HG03135 (cell line): Measurements from ENCODE around the gene SMARCD3.

Experiments
- ATAC-seq: cut with Tn5 transposase; IDR thresholded peaks from one replicate; pipeline ENCODE4 v1.9.1; 2021; ENCODE audit warnings: mild to moderate bottlenecking, moderate library complexity; ENCODE audit not compliant: unreplicated experiment

Gene SMARCD3

DNA sequence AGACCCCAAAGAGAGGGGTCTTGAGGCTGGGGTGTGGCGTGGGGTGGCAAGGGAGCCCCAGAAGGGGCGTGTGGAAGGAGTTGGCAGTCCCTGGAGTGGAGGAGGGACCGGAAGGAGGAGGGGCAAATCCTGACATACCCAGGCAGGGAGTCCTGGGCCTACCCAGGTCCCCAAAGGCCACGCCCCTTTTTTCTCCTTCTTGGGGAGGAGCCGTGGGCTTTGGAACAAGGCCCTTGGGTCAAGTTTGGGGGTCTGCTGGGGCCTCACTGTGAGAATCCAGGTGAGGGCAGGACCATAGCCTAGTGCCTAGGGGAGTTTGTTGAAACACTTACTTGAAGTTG lies 1.2 kb upstream of the SMARCD3 start:
- ATAC-seq = no peak

DNA sequence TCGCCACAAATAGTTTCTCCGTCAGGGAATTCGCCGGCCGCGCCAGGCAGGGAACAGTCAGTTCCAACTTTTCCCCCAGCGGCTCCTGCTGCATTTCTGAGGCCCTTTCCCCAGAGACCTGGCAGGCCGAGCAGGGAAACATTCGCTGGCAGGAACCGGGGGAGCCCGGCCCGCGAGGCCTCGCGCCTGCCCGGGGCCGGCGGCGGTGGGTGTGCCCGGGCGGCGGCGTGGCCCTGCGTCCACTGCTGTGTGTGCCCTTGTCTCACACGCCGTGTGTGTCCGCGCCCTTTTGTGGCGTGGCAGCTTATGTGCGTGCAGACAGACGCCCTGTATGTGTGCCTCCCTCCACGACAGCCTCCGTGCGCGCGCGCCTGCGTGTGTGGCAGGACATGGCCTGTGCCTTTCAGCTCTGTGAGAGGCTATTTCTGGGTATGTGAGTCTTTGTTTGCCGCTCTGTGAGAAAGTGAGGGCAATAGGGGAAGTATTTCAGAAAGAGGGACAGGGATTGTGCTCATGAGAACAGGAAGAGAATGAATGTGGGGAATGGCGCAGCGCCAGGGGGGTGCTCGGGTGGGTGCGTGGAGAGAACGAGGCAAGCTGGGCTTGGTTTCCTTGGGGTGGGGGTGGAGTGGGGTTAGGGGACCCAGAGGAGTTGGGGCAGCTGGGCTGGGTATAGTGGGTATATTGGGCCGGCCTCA lies 689 bp upstream of the SMARCD3 start:
- no peak for ATAC-seq

DNA sequence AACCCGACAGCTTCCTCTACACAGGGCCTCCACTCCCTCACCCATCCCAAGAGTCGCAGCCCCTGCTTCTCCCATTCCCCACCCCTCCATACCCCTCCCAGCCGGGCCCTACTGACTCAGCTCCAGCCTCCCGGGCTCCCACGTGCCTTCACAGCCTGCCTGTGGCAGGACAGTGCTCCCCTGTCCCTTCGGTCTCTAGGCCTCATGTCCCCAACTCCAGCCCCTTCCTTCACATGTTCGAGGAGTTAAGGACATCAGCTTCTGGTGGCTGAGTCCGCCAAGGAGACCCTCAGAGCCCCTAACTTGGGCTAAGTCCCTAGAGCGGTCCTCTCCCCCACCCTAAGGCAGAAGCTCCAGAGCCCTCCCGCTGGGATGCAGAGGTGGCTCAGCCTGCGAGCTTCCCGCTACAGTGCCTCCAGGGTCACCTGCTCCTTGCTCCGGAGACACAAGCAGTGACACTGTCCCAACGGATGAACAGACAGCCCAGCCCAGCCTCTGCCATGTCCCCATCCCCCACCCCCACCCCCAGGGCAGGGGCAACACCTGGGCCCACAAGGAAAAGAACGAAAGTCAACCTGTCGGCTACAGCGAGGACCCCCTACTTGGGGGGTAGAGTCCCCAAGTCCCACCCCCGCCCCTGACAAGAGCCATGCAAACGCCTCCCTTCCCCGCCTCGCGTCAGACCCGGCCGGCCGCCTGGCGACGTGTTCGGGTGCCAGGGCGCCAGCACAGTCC lies 716 bp downstream of the SMARCD3 start:
- ATAC-seq = no peak

DNA sequence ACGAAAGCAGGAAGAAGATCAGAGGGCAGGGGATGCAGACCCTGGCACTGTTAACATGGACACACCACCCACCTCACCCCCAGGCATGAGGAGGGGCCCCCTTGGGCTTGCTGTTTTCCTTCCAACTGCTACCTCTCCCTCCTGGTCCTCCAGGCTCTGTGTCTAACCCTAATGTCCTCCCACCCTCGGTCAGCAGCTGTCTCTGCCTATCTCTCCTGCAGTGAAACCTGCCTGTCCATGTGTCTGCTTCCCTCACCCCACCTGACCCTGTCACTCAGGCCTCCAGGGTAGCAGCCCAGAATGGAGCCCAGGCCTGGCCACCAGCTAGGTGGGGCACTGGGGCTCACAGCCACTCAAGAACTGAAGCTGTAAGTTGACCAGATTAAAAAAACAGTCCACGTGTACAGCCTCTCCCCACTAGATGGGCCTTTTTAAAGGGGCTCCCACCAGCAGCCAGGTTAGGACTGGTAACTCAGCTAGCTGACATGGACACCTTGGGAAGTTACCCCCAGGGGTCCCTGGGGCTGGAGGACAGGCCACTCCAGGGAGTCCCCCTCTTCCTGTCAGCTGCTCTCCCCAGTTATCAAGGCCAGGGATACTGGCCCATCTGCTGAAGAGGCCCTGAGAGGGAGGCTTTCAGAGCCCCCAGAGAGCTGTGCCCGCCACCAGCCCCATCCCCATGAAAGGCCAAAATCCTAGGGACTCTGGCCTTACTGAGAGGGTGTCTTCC lies 1.5 kb downstream of the SMARCD3 start:
- no peak for ATAC-seq

DNA sequence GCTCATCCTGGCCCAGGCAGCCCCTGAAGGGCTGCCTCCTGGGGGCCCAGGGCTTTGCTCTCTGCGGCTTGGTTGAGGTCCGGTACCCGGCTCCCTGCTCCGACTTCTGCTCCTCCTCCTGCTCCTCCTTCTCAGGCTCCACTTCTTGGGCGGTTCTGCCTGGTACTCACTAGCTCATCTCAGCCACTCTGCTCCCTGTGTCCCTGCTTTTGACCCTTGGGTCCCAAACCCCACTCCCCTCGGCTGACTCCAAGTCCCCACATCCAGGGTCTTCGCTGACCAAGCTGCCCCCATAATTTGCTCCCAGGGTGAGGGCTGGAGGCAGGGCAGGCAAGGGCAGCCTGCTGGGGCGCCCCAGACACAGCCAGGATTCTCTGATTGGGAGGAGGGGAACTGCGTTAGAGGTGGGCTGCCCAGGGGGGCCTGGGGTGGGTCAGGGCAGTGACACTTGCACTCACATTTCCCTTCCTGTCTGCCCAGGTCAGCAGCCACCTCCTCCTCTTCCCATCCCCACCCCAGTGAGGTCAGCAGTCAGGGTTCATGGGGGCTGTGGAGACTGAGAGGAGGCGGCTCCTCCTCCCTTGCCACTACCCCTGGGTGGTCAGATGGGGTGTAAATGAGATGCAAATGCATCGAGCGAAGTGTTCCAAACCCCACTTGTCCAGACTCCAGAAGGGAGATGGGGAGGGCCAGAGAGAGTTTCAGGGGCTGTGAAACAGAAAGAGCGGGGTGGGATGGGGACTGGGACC lies 2.2 kb downstream of the SMARCD3 start:
- ATAC-seq = no peak

DNA sequence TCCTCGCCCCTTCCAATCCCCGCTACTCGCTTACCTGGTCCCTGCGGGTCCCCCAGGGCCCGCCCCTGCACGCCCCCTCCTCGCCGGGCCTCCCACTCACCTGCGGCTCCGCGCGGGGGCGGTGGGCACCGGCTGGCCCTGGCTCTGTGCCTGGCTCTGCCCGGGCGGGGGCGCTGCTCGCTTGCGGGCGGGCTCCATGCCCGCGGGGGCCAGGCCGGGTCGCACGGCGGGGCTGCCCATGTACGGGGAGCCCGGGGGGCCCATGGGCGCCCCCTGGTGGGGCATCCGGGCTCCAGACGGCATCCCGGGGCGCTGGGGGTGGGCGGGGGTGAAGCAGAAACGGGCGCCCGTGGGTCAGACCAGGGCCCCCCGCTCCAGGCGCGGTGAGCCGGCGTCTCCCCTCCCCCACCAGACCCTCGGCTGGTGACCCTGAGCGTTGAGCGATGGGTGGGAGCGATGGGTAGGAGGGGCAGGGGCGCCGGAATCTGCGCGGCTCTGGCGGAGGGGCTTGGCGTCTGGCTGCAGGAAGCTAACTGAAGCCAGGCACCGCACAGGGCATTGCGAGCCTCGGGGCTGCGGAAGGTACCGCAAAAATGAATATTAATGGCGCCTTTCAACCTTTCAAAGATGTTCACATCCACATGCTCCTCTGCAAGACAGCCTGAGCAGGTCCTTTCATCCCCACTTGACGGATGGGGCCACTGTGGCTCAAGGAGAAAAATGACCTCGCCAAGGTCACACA lies 3.0 kb downstream of the SMARCD3 start:
- no peak for ATAC-seq

DNA sequence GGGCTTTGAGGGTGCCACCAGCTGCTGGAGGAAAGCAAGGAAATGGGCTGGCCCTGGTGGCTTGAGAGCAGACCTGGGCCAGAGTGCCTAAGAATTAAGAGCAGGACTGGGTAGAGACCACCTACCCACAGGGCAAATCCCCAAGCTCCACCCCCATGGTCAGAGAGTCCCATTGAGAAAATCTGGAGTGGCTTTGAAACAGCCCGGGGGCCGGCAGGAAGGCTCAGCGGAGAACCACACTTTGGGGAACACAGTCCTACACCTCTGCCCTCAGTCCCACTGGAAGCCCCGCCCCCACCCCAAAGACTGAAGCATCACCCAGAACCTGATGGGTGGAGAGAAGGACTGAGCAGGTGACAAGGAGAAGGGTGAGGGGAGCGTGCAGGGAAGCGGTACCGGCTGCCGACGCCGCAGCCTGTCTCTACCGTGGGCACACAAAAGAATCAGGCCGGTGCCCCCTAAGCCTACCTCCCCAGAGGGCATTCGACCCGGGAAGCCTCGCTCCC lies 3.6 kb downstream of the SMARCD3 start:
- ATAC-seq = no peak

DNA sequence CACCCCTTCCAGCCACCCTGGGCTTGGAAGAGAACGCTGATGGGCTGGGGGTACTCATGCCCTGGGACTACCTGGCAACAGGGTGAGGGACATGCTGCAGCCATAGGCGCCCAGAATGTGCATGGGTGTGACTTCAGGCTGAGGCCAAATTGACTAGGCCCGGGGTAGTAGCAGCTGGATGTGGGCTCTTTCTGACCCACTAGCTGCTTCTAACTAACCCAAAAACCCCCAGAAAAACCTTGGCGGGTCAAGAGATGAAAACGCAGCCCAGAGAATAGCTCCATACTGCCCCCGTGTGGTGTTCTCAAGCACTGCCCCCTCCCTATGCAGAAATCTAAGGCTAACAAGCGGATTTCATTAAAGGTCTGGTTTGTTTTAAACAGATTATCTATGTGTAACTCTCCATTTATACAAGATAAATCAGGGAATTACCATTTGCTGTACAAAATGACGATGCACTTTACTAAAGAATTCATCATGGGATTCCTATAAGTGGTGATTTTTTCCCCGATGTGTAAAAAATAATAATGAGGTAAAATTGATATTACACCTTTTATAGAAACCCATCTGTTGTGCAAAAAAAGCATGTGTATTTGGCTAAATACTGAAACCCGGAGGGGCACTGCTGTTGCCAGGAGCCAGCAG lies 4.2 kb downstream of the SMARCD3 start:
- no peak for ATAC-seq

DNA sequence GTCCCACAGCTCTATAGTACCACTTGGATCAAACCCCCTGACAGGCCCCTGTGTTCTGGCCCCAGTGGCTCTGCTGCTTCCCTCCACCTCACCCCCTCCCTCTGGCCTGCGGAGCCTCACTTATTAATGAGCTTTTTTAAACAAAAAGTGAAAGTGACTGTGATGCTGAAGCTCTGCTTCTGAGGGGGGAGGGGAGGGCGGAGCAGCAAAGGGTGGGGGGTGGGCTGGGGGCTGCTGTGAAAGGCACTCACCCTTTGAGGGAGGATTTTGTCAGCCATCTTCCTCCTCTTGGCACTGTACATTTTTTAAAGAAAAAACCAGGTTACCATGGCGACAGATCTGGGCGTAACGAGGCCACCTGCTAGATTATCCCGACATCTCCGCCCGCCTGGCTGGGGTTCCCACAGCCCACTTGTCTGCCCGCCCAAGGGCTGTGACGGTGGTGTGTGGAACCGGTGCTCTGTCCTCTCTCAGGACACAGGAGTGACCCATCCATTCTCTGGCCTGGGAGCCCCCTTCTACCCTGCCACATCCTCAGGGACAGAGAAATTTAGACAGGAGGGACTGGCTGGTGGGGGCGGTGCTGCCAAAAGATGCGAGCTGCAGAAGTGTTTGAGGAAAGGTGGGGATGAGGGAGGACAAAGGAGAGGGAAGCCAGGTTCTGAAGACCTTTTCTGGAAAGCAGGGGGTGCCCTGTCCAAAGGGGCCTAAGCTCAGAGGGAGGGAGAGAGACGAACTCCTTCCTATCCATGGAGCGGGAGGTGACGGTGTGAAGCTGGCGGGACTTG lies 4.9 kb downstream of the SMARCD3 start:
- no peak for ATAC-seq

DNA sequence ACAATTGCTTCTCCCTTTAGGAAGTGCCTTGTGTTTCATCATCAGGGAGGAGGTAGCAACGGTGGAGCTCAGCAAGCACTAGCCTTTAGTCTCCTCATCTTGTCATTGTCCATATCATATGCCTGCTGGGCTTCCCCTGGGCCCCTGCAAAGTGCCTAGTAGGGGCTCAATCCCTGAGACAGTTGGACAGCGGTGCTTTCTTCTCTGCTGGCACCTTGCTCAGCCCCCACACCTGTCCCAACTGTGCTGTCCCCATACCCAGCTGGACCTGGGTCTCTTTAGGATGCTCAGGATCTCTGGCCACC lies 5.5 kb downstream of the SMARCD3 start:
- ATAC-seq = no peak

DNA sequence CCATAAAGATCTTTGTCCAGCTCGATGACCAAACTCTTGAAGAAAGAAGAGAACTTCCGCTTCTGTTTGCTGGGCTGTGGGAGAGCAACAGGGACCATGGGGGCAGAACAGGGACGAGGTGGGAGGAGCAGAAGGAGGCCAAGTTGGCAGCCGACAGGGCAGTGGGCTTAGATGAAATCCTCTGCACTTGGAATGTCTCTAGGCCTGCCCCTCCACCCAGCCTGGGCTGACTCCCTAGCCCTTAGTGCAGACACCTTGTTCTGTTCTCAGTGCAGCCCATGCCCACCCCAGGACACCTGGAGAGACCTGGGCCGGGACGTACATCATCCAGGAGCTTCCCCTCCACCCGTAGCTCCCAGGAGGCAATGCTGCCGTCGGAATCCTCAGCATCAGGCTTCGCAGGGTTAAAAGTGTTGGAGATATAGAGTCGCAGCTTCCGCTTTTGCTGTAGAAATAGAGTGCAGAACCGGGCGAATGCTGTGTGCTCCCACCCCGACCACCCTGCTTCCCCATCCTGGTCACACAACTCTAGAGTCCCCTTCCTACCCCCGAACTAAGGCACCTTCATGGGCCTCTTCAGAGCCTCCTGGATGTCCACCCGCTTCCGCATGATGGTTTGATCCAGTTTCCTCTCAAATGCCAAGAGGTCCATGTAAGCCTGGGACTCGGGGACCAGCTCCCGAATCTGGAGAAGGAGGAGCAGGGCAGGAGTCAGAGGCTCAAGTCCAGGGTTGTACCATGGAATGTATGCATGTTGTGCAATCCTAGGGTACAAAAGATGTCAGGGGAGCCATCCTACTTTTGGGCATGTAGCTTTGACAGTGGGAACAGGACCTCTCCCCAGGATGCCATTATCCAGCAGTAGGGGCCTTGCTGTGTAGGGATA lies 6.1 kb downstream of the SMARCD3 start:
- no peak for ATAC-seq

DNA sequence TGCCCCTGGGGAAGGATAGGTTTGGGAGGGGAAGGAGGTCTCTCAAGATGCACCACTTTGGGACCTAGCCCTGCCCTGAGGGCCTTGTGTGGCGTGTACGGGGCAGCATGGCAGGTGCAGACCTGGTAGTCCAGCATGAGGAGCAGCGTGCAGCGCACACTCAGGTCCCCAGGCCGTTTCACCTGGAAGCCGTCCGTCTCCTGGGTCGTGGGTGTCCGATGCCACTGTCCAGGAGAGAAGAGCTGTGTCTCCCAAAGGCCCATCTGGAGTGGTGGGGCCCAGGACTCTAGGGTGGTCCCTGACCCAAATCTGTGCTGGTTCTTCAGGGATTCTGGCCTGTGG lies 6.8 kb downstream of the SMARCD3 start:
- no peak for ATAC-seq

DNA sequence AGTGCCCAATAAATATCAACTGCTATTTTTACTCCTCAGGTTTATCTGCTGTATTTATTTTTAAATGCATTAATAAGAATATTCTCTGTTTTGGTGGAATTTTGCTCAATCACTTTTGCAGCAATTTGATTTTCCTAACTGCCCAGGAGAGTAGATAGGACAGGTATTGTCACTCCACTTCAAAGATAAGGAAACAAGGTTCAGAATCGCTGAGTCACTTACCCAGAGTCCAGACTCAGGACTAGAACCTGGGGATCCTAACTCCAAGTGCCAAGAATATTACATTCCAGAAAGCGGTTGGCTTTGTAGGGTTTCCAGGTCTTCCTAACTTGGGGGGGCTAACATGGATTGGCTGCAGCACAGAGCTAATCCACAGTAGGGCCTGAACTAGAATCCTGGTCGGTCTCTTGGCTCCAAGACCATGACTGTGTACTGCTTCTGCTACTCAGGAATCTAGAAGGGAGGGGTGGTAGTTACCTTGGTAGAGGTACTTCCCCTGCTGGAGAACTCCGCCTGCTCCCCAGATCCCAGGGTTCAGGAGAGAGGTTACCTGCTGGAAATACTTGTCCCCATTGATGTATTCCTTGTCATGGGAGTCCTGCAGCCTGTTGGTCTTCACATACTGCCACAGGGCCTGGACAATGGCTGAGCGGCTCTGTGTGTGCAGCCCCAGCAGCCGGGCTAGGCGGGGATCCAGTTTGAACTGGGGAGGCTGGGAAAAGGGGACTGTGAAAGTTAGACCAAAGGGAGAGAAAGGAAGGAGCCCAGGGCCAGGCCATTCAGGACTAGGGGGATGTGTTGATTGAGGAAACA lies 7.3 kb downstream of the SMARCD3 start:
- no peak for ATAC-seq

DNA sequence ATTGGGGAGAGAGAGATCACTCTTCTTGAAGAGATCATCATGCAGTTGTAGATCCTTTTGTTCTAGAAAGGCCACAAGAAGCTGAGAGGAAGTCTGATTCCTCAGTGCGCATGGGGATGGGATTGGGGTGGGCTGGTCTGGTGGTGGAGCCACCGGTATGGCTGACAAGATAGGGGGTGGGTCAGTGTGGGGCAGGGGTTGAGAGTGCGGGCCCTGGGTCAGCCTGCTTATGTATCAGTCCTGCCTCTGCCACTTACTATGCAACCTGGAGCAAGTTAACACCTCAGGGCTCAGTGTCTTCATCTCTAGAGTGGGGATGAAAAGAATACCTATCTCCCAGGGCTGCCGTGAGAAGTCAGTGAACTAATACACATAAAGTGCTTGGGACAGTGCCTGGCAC lies 8.0 kb downstream of the SMARCD3 start:
- ATAC-seq = no peak

DNA sequence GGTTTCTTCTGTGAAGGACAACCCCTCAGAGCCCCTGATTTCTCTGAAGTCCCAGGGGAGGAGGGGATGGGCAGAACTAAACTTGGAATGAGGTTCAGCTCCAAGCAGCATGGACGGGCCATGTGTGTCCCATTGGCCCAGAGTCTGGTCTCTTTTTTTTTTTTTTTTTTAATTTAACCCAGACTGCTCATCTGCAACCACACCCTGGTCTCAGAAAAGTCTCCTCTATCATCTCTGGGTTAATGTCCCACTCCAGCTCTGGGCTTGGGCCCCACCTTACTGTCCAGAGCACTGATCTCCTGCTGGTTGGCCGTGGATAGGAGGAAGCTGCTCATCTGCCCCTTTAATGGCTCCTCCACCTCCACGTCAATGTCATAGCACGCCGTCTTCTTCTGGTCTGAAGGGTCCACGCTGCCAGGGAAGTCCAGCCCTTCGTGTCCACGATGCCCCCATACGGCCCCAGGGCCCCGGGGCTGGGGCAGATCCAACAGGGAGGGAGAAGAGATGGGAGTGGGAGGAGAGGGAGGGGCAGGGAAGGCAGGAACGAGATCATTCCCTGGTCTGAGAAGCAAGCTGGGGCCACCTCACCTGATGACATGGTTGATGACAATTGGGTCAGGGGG lies 8.5 kb downstream of the SMARCD3 start:
- ATAC-seq = no peak

DNA sequence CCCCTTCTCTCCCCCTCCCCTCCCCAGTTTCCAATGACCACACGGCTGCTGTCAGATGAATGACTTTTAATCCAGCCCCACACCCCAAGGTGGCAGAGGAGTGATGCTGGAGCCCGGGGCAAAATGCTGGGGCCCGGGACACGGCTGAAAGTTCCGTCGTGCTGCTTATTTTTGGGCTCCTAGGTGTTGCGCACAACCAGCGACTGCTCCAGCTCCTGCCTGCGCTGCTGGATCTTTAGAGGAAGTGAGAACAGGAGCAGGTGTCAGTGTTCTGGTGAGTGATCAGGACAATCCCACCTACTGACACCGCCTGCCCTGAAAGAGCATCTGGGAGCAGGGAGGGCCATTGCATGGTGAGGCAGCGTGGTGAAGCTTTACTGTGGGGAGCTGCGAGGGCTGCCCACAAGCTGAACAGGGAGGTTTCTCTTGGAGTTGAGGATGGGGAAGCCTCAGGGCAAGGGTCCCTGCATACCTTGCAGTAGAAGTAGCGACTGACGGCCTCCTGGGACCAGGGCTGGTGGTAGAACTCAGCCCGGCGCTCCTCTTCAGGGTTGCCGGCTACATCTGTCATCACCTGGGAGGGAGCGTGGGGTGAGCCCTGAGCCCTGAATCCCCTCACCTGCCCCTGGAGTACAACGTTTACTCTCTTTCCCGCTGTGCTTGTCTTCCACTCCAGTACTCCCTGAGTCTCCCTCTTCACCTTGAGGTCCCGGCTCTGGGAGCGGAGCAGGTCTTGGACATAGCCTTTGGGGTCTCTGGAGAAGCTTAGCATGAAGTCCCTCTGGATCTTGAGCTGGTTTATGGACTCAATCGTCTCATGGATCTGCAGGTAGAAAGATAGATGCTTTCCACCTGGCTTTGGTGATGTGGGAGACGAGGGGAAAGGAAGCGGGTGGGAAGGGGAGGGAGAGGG lies 9.3 kb downstream of the SMARCD3 start:
- ATAC-seq = no peak
